Measurements from ENCODE around the gene OAF. TPM values are rescaled to one million over a fixed set of nuclear protein-coding genes. Genes with fewer than 3 reads are reported as not detected.

OAF gene
- total RNA-seq (1 to 10 TPM; 1.3 to 3.8 TPM), total RNA-seq (0.08 to 0.23 reads per million in 2 donors)

- peak in 2 of 3 donors; percentile 11 to 13 for DNase-seq
- Mint-ChIP-seq H3K27me3 (peaks cover 42% of the 10 kb centered on the region), H3K4me3 (peak within 1 kb of the TSS; percentile 97), H3K4me1 (peaks cover 21% of the 10 kb centered on the region), H3K27ac (peak within 1 kb of the TSS; percentile 92), H3K36me3 (ENCODE audit: low read depth) (peaks cover 5% of the 10 kb centered on the region)
- peak; percentile 89 for ATAC-seq
- no peaks in the 10 kb centered on the region for H3K9me3 ChIP-seq (ENCODE audit: control insufficient read depth, low read length, poor library complexity, severe bottlenecking)
Measured at GRCh38 chr11:120210626-120211521, at the start of gene OAF. Gene OAF, plus strand, starts transcription at chr11:120211032. Its CDS starts 248 bp downstream, at chr11:120211280.

- ATAC-seq: no peak
- H3K27me3 Mint-ChIP-seq: peaks cover 57% of the 10 kb centered on the region
- no peaks in the 10 kb centered on the region for H3K36me3 Mint-ChIP-seq (ENCODE audit: low read depth)
- no peak overlapping the region for H3K4me3 Mint-ChIP-seq
- peaks cover 3% of the 10 kb centered on the region for H3K9me3 ChIP-seq (ENCODE audit: control insufficient read depth, low read length, poor library complexity, severe bottlenecking)
- DNase-seq: no peak
- peaks cover 11% of the 10 kb centered on the region for H3K4me1 Mint-ChIP-seq
- H3K27ac Mint-ChIP-seq: no peak overlapping the region
Measured at GRCh38 chr11:120167659-120168058, 43.2 kb upstream of the OAF start.

GRCh38 chr11:120168108-120168959 lies 42.5 kb upstream of the OAF start:
- Mint-ChIP-seq H3K4me1 (peaks cover 12% of the 10 kb centered on the region), H3K27me3 (peaks cover 63% of the 10 kb centered on the region), H3K36me3 (ENCODE audit: low read depth) (no peaks in the 10 kb centered on the region), H3K4me3 (peak overlapping the region; percentile 84), H3K27ac (no peak overlapping the region)
- H3K9me3 ChIP-seq (ENCODE audit: control insufficient read depth, low read length, poor library complexity, severe bottlenecking): peaks cover 3% of the 10 kb centered on the region
- no peak for DNase-seq
- no peak for ATAC-seq

GRCh38 chr11:120168960-120169681 lies 41.7 kb upstream of the OAF start:
- DNase-seq (peak; percentile 25 to 56 (median 32)), ATAC-seq (peak; percentile 87)
- H3K27me3 Mint-ChIP-seq: peaks cover 68% of the 10 kb centered on the region
- peaks cover 3% of the 10 kb centered on the region for H3K9me3 ChIP-seq (ENCODE audit: control insufficient read depth, low read length, poor library complexity, severe bottlenecking)
- no peaks in the 10 kb centered on the region for H3K36me3 Mint-ChIP-seq (ENCODE audit: low read depth)
- H3K4me1 Mint-ChIP-seq: peaks cover 12% of the 10 kb centered on the region
- peak overlapping the region; percentile 84 for H3K4me3 Mint-ChIP-seq
- H3K27ac Mint-ChIP-seq: no peak overlapping the region

GRCh38 chr11:120169981-120170698 lies 40.7 kb upstream of the OAF start:
- H3K27me3 Mint-ChIP-seq: peaks cover 73% of the 10 kb centered on the region
- DNase-seq: no peak
- H3K9me3 ChIP-seq (ENCODE audit: control insufficient read depth, low read length, poor library complexity, severe bottlenecking): peaks cover 3% of the 10 kb centered on the region
- no peak for ATAC-seq
- H3K36me3 Mint-ChIP-seq (ENCODE audit: low read depth): no peaks in the 10 kb centered on the region
- H3K4me3 Mint-ChIP-seq: peak overlapping the region; percentile 63
- no peak overlapping the region for H3K27ac Mint-ChIP-seq
- peaks cover 12% of the 10 kb centered on the region for H3K4me1 Mint-ChIP-seq

GRCh38 chr11:120170741-120171261 lies 40.0 kb upstream of the OAF start:
- no peaks in the 10 kb centered on the region for H3K9me3 ChIP-seq (ENCODE audit: control insufficient read depth, low read length, poor library complexity, severe bottlenecking)
- Mint-ChIP-seq H3K27me3 (peaks cover 80% of the 10 kb centered on the region), H3K4me1 (peaks cover 12% of the 10 kb centered on the region), H3K4me3 (peak overlapping the region; percentile 19), H3K27ac (no peak overlapping the region), H3K36me3 (ENCODE audit: low read depth) (no peaks in the 10 kb centered on the region)
- no peak for ATAC-seq
- no peak for DNase-seq

GRCh38 chr11:120172054-120172911 lies 38.5 kb upstream of the OAF start:
- Mint-ChIP-seq H3K27ac (no peak overlapping the region), H3K36me3 (ENCODE audit: low read depth) (no peaks in the 10 kb centered on the region), H3K4me1 (peaks cover 12% of the 10 kb centered on the region), H3K27me3 (peaks cover 81% of the 10 kb centered on the region), H3K4me3 (no peak overlapping the region)
- no peak for DNase-seq
- ATAC-seq: peak; percentile 61
- H3K9me3 ChIP-seq (ENCODE audit: control insufficient read depth, low read length, poor library complexity, severe bottlenecking): no peaks in the 10 kb centered on the region

- Mint-ChIP-seq H3K4me1 (peaks cover 12% of the 10 kb centered on the region), H3K36me3 (ENCODE audit: low read depth) (no peaks in the 10 kb centered on the region), H3K27ac (no peak overlapping the region), H3K27me3 (peaks cover 72% of the 10 kb centered on the region), H3K4me3 (no peak overlapping the region)
- no peak for DNase-seq
- no peaks in the 10 kb centered on the region for H3K9me3 ChIP-seq (ENCODE audit: control insufficient read depth, low read length, poor library complexity, severe bottlenecking)
- no peak for ATAC-seq
Measured at GRCh38 chr11:120173019-120173705, 37.7 kb upstream of the OAF start.

GRCh38 chr11:120173807-120174206 lies 37.0 kb upstream of the OAF start:
- no peaks in the 10 kb centered on the region for H3K9me3 ChIP-seq (ENCODE audit: control insufficient read depth, low read length, poor library complexity, severe bottlenecking)
- H3K27me3 Mint-ChIP-seq: peaks cover 66% of the 10 kb centered on the region
- no peak overlapping the region for H3K4me3 Mint-ChIP-seq
- no peaks in the 10 kb centered on the region for H3K36me3 Mint-ChIP-seq (ENCODE audit: low read depth)
- no peak overlapping the region for H3K27ac Mint-ChIP-seq
- DNase-seq (no peak), ATAC-seq (no peak)
- H3K4me1 Mint-ChIP-seq: peaks cover 8% of the 10 kb centered on the region

GRCh38 chr11:120174866-120175265 lies 36.0 kb upstream of the OAF start:
- Mint-ChIP-seq H3K36me3 (ENCODE audit: low read depth) (no peaks in the 10 kb centered on the region), H3K4me3 (no peak overlapping the region), H3K4me1 (peaks cover 7% of the 10 kb centered on the region), H3K27me3 (peaks cover 70% of the 10 kb centered on the region), H3K27ac (no peak overlapping the region)
- no peak for DNase-seq
- H3K9me3 ChIP-seq (ENCODE audit: control insufficient read depth, low read length, poor library complexity, severe bottlenecking): no peaks in the 10 kb centered on the region
- ATAC-seq: no peak

- Mint-ChIP-seq H3K4me3 (no peak overlapping the region), H3K27ac (no peak overlapping the region), H3K36me3 (ENCODE audit: low read depth) (no peaks in the 10 kb centered on the region), H3K27me3 (peaks cover 55% of the 10 kb centered on the region), H3K4me1 (no peaks in the 10 kb centered on the region)
- no peak for DNase-seq
- no peak for ATAC-seq
- H3K9me3 ChIP-seq (ENCODE audit: control insufficient read depth, low read length, poor library complexity, severe bottlenecking): no peaks in the 10 kb centered on the region
Measured at GRCh38 chr11:120178561-120179056, 32.2 kb upstream of the OAF start.
